Gastroesophageal sphincter (tissue), 3 donors: Measurements from ENCODE around the gene STX4.

Source experiments
- CTCF ChIP-seq, 4 experiments: fragments of 200-600 bp in 2 of 4; fragments of 450-650 bp in 2 of 4; sonication (generic) in 1 of 4; IDR thresholded peaks; one replicate each; pipeline ENCODE4 v1.5.1; 2017 to 2019; ENCODE audit warnings: antibody characterized with exemption in 4 of 4, mild to moderate bottlenecking in 2 of 4, moderate library complexity in 2 of 4
- EP300 ChIP-seq: sonication (generic); formaldehyde crosslinking; IDR thresholded peaks from one replicate; pipeline ENCODE4 v1.6.1; 2017; ENCODE audit warnings: antibody characterized with exemption, mild to moderate bottlenecking
- POLR2A ChIP-seq, 2 donors: fragments of 450-650 bp; IDR thresholded peaks; one replicate each; pipeline ENCODE4 v1.6.1; 2017; ENCODE audit warnings: antibody characterized with exemption in 2 of 2, mild to moderate bottlenecking in 2 of 2, moderate library complexity in 1 of 2

GRCh38 chr16:30996324-30996984, 36.9 kb upstream of the STX4 start:
- TF ChIP-seq CTCF (IDR thresholded peaks at IDR 0.05) (no peak), EP300 (no peak), POLR2A (IDR thresholded peaks at IDR 0.05) (no peak)
